Right lung (tissue), 5 donors: ENCODE measurements around the gene FARP2. TPM values are rescaled to one million over a fixed set of nuclear protein-coding genes. Genes with fewer than 3 reads are reported as not detected.
"Not testable (repeated sequence)": the region's sequence is repeated elsewhere in the genome, so short reads cannot be mapped to it uniquely, and the experiment has no call there.

Source experiments
- DNase-seq, 2 donors: peaks; one replicate each; pipeline ENCODE4 v3.0.0-alpha.2; 2013
- polyA plus RNA-seq, 5 donors: library from polyadenylated mRNA; unstranded; fragments of 120-200 nt; gene quantifications; one replicate each; pipeline versions ENCODE4 v1.2.1 to v1.2.3, GENCODE V29; 2013; ENCODE audit warnings: inconsistent platforms in 1 of 5, low replicate concordance in 1 of 5; ENCODE audit not compliant: insufficient read length in 5 of 5, insufficient read depth in 1 of 5

The FARP2 gene
- polyA plus RNA-seq, 5 donors, result 44.5 to 54.5 (median 50.0) TPM

- no peak for DNase-seq
Measured at GRCh38 chr2:241501551-241501950, 145.5 kb downstream of the FARP2 start.

GRCh38 chr2:241502281-241502680, 146.2 kb downstream of the FARP2 start:
- no peak for DNase-seq

GRCh38 chr2:241503776-241504392, 147.8 kb downstream of the FARP2 start:
- DNase-seq, result no peak

DNA sequence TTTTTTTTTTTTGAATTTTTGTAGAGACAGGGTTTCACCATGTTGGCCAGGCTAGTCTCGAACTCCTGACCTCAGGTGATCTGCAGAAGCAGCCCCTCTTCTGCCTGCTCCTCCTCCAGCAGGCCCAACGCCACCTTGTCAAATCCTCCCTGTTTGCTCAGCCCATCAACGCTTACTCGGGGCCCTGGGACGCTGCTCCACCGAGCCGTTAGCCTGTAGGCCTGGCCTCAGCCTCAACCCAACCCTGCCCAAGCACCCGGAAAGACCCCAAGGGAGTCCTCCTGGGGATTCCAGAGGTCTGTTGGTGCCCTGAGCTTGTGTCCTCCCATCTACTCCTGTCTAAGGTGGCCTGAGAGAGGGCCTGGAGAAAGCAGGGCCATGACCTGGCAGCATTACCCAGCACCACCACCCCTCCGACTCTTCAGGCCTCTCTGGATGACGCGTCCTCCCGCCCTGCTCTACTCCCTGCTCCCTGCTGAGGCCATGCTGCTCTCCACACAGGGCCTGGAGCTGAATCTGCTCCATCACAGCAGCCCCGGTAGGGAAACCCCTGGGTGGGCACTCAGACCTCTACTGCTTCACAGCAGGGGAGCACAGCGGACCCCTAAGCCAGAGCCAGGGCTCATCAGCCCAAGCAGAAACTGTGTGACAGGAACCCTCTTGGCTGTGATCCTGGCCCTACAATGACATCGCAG, 149.1 kb downstream of the FARP2 start:
- no peak for DNase-seq

DNA sequence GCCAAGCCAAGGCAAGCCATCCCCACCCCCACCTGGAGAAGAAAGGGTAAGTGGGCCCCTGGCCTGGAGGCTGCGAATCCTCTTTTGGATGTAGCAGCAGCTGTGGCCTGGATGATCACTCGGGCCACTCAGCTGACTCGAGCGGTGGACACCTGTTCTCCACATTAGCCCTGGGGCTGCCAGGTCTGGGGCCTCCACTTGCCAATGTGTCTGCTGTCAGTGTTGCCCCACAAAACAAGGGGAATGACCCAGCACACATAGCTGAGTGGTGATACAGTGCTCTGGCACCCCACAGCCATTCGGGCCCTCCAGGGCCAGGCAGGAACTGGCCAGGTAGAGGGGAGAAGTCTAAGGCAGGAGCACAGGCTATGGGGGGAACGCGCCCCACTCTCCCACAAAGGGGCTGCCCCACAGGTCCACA, 149.7 kb downstream of the FARP2 start:
- no peak for DNase-seq

DNA sequence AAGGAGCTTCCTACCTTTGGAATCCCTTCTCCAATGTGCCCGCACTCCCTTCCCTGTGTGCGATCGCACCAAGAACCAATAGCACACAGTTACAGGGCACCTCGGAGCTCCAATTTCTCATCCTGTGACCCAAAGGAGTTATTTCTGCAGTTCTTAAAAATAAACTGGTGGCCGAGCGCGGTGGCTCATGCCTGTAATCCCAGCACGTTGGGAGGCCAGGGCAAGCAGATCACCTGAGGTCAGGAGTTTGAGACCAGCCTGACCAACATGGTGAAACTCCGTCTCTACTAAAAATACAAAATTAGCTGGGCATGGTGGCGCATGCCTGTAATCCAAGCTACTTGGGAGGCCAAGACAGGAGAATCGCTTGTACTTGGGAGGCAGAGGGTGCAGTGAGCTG, 150.2 kb downstream of the FARP2 start:
- not testable (repeated sequence) for DNase-seq

GRCh38 chr2:241506793-241507429, 150.8 kb downstream of the FARP2 start:
- no peak for DNase-seq

- DNase-seq, result peak; percentile 48 to 49
Measured at GRCh38 chr2:241507430-241508239, 151.6 kb downstream of the FARP2 start.

DNA sequence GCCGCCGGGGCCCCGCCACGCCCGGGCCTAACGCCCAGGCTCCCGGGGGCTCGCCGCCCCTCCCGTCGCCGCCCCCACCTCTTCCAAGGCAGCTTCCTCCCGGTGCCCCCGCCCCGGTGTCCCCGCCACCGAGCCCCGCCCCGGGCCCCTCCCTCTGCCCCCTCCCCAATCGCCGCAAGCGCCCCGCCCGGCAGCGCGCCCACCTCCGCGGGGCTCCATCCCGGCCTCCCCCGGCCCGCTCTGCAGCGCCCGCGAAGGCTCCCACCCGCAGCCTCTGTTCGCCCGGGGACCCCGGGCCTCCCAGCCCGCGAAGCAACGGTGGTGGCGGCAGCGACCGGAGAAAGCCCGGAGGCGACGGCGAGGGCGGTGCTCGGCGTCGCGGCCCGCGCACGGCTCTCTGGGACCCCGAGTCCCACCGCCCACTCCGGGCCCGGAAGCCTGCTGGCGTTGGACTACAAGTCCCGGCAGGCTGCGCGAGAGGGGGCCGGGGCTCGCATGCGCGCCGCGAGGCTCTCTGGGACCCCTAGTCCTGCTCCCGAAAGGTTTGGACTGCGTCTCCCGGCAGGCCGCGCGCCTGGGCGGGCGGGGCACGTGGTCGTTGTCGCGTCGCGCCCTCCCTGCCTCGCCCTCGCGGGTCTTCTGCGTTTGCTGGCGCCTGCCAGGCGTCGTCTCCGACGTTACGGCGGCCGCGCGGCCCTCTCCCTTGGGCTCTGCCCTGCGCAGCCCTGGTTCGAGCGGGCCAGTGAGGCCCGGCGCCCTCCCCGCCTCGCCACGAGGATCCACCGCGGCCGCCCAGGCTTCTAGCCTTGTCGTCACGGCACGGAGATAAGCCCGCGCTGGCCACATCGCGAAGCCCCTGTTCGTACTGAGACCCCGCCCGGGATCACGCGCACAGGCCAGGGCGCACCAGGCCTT, 152.4 kb downstream of the FARP2 start, which contains the start of gene STK25:
Gene STK25, minus strand, starts transcription at position 345 of the 915 bp plus-strand sequence. CDS start 549 bp downstream, outside the sequence.
- DNase-seq, result peak; percentile 97 to 98

- DNase-seq, result no peak
Measured at GRCh38 chr2:241509155-241509784, 153.2 kb downstream of the FARP2 start.

DNA sequence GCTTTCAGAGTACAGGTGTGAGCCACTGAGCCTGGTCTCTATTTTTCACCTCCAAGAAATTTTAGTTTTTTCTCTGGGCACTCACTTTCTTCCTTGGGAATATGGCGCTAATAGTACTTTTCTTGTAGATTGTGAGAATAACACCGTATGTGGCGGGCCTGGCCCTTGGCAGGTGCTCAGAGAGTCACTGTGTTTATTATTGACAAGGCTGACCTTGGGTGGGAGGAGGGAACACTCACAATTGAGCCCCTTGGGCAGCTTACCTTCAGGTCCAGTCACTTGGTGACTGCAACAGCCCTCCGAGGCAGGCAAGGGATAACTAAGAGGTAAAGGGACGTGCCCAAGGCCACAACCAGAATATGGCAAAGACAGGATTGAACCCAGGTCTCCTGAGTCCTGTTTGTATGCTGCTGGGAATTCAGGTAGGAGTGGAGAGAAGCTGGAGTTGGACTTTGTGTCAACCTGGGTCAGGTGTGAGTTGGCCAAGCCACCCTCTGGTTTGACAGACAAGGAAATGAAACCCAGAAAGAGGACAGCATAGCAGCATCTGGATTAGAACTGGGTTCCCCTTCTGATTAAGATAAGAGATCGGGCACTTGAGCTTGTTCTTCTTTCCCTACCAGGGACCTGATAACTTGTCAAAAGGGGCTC, 155.1 kb downstream of the FARP2 start:
- DNase-seq, result no peak

GRCh38 chr2:241514553-241514952, 158.5 kb downstream of the FARP2 start:
- DNase-seq, result no peak

DNA sequence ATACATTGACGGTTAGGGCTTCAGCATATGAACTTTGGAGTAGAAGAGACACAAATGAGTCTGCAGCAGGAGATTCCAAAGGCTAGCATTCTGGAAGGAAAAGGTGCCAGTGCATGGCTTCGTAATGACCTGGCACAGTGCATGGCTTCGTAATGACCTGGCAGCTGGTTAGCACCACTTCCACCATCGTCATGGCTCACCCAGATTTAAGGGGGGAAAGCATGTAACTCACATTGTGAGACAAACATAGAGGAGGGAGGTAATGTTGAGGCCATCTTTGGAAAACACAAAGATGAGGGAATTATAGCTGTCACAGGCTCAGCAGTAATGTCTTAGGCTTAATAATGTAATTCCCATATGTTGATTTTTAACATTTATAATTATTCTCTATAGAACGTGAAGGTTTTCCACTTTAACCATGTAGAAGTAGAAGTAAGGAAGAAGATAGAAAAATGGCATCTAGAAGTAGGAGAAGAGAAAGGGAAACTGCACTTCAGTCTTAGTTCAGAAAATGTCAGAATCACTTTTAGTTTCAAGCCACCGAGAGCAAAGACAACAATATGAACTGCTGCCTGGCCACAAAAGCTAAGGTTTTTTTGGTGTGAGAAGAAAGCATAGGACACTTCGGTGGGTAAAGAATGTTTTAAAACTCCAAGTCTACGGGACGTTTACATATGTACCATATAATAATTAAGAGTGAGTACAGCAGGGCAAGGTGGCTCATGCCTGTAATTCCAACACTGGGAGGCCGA, 159.1 kb downstream of the FARP2 start:
- DNase-seq, result no peak

DNA sequence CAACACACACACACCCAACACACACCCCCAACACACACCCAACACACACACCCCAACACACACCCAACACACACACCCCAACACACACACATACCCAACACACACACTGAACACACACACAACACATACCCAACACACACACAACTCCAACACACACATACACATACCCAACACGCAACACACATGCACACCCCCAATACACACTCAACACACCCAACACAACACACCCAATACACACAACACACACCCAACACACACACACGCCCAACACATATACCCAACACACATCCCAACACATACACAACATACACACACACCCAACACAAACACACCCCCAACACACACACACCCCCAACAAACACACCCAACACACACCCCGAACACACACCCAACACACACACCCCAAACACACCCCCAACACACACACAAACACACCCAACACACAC, 160.5 kb downstream of the FARP2 start:
- no peak for DNase-seq

GRCh38 chr2:241517297-241517696, 161.2 kb downstream of the FARP2 start:
- DNase-seq, result no peak

GRCh38 chr2:241519669-241520068, 163.6 kb downstream of the FARP2 start:
- DNase-seq, result no peak

DNA sequence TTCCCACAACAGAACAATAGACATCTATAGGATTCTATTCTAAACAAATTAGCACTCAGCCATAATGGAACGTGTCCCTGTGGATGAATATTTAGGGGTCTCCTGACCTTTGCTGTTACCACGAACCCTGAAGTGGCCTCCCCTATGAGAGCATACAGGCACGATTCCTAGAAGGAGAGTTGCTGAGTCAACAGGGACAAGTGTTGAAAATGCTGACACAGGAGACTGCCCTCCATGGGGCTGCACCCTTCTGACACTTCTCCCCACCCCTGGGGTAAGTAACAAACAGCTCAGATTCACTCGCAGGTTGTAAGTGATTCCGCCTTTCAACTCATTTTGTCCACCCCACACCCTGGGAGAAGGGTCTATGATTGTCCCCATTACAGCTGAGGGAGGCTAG, 166.4 kb downstream of the FARP2 start:
- no peak for DNase-seq

- not testable (repeated sequence) for DNase-seq
Measured at GRCh38 chr2:241525818-241526780, 170.0 kb downstream of the FARP2 start.
